HCT116 (cell line): ENCODE data around the gene CEACAM1. TPM values are rescaled to one million over a fixed set of nuclear protein-coding genes. Genes with fewer than 3 reads are reported as not detected.
"Not testable (repeated sequence)": the region's sequence is repeated elsewhere in the genome, so short reads cannot be mapped to it uniquely, and the experiment has no call there.

Experiments
- ATAC-seq: fragments of 200-7000 bp; cut with Tn5 transposase; 2 replicates; pipeline ENCODE4 v1.9.1; 2020; ENCODE audit warnings: mild to moderate bottlenecking, moderate library complexity
- BruUV-seq: library from RNA; stranded (reverse); fragments of 400-500 nt; replicated peaks from 2 replicates; lab custom pipeline; 2021; lab: Mats Ljungman, UMichigan
- CTCF ChIA-PET: fragments of 300-600 bp; sonication (Branson Sonifier 250); formaldehyde crosslinking; loops from one replicate; lab custom pipeline; 2021; ENCODE audit warnings: antibody characterized with exemption; lab: Charles Lee
- POLR2A ChIA-PET: fragments of 300-600, 350-600 bp; sonication (Branson Sonifier 250); formaldehyde crosslinking; loops from one replicate; lab custom pipeline; 2021; ENCODE audit warnings: antibody characterized with exemption; lab: Charles Lee
- RAD21 ChIA-PET, 2 experiments: fragments of 300-600 bp; sonication (Branson Sonifier 250); formaldehyde crosslinking; loops; one replicate each; lab custom pipeline; 2023; ENCODE audit warnings: low total read pairs in 2 of 2; ENCODE audit not compliant: uncharacterized antibody in 2 of 2, unreplicated experiment in 2 of 2, low non-redundant PET in 1 of 2; lab: Charles Lee
- DNase-seq: peaks from one replicate; pipeline ENCODE4 v3.0.0-alpha.2; 2010; ENCODE audit warnings: low read depth, low spot score
- H2AFZ ChIP-seq: fragments of 200-600 bp; shearing (Covaris generic), sonication (generic); 2 replicates; pipeline ENCODE4 v1.6.1; 2017; ENCODE audit warnings: low read depth, mixed run types, mixed read lengths, antibody characterized with exemption, low read length; ENCODE audit not compliant: poor library complexity, severe bottlenecking
- H3K27ac ChIP-seq: 2 replicates; pipeline ENCODE4 v1.5.1; 2012; ENCODE audit warnings: low read depth, low read length
- H3K27me3 ChIP-seq: fragments of 200-600 bp; sonication (generic); 2 replicates; pipeline ENCODE4 v1.6.1; 2016; ENCODE audit warnings: mixed run types, low read length, mixed read lengths; ENCODE audit not compliant: insufficient read depth
- H3K36me3 ChIP-seq, 2 experiments: fragments of 200-500 bp in 1 of 2; fragments of 200-600 bp in 1 of 2; sonication (Bioruptor generic) in 1 of 2; sonication (generic) in 1 of 2; 2 replicates each; pipeline versions ENCODE4 v1.5.1 to v1.6.1; 2014 to 2016; ENCODE audit warnings: low read length in 2 of 2, inconsistent platforms in 1 of 2, mixed read lengths in 1 of 2, mixed run types in 1 of 2; ENCODE audit not compliant: insufficient read depth in 2 of 2, control insufficient read depth in 1 of 2
- H3K4me1 ChIP-seq, 2 experiments: fragments of 200-600 bp in 1 of 2; sonication (generic) in 1 of 2; 2 replicates each; pipeline versions ENCODE4 v1.5.1 to v1.6.1; 2012 to 2017; ENCODE audit warnings: low read length in 2 of 2, inconsistent platforms in 1 of 2, mild to moderate bottlenecking in 1 of 2, mixed read lengths in 1 of 2, mixed run types in 1 of 2, moderate library complexity in 1 of 2; ENCODE audit not compliant: insufficient read depth in 2 of 2, control insufficient read depth in 1 of 2
- H3K4me2 ChIP-seq: fragments of 200-600 bp; sonication (generic); 2 replicates; pipeline ENCODE4 v1.6.1; 2017; ENCODE audit warnings: mixed run types, low read length, mixed read lengths
- H3K4me3 ChIP-seq, 2 experiments: fragments of 200-600 bp in 1 of 2; sonication (generic) in 1 of 2; replicated peaks in 1 of 2; 2 replicates each; pipeline ENCODE4 v1.5.1; 2011 to 2016; ENCODE audit warnings: low read length in 2 of 2, control low read depth in 1 of 2, low read depth in 1 of 2, mild to moderate bottlenecking in 1 of 2, mixed read lengths in 1 of 2, mixed run types in 1 of 2
- H3K79me2 ChIP-seq: fragments of 200-600 bp; sonication (generic); 2 replicates; pipeline ENCODE4 v1.6.1; 2017; ENCODE audit warnings: mild to moderate bottlenecking, mixed run types, low read length, moderate library complexity, mixed read lengths; ENCODE audit not compliant: insufficient read depth
- H3K9ac ChIP-seq: fragments of 200-600 bp; sonication (generic); 2 replicates; pipeline ENCODE4 v1.6.1; 2016; ENCODE audit warnings: low read length, mixed read lengths
- H3K9me2 ChIP-seq: fragments of 200-600 bp; sonication (generic), shearing (Covaris generic); 2 replicates; pipeline ENCODE4 v1.6.1; 2017; ENCODE audit warnings: mixed run types, mild to moderate bottlenecking, moderate library complexity; ENCODE audit not compliant: insufficient read depth
- H3K9me3 ChIP-seq, 2 experiments: fragments of 200-500 bp in 1 of 2; fragments of 200-600 bp in 1 of 2; sonication (Bioruptor generic) in 1 of 2; sonication (generic) in 1 of 2; 2 replicates each; pipeline ENCODE4 v1.6.1; 2014 to 2017; ENCODE audit warnings: low read length in 2 of 2, mixed read lengths in 2 of 2, inconsistent platforms in 1 of 2, low read depth in 1 of 2, mild to moderate bottlenecking in 1 of 2, mixed run types in 1 of 2, moderate library complexity in 1 of 2; ENCODE audit not compliant: control insufficient read depth in 1 of 2, insufficient read depth in 1 of 2
- H4K20me1 ChIP-seq: fragments of 200-600 bp; sonication (generic), shearing (Covaris generic); 2 replicates; pipeline ENCODE4 v1.6.1; 2017; ENCODE audit warnings: mixed run types, mild to moderate bottlenecking, moderate library complexity; ENCODE audit not compliant: insufficient read depth
- CEBPB ChIP-seq: IDR thresholded peaks from 2 replicates; pipeline ENCODE4 v1.6.1; 2012; ENCODE audit warnings: low read depth
- CTCF ChIP-seq, 3 experiments: fragments of 200-600 bp in 1 of 3; sonication (generic) in 1 of 3; IDR thresholded peaks in 2 of 3; conservative IDR thresholded peaks in 1 of 3; 2 replicates each; pipeline ENCODE4 v1.5.1; 2012 to 2017; ENCODE audit warnings: low read depth in 2 of 3, low read length in 2 of 3, antibody characterized with exemption in 1 of 3, borderline replicate concordance in 1 of 3, control low read depth in 1 of 3, mild to moderate bottlenecking in 1 of 3, mixed read lengths in 1 of 3, mixed run types in 1 of 3, moderate library complexity in 1 of 3; ENCODE audit not compliant: insufficient read depth in 1 of 3
- EGR1 ChIP-seq: IDR thresholded peaks from 2 replicates; pipeline ENCODE4 v1.6.1; 2012; ENCODE audit warnings: low read depth
- ELF1 ChIP-seq: IDR thresholded peaks from 2 replicates; pipeline ENCODE4 v1.6.1; 2012; ENCODE audit warnings: low read depth, borderline replicate concordance
- EZH2 ChIP-seq: fragments of 200-600 bp; sonication (generic); IDR thresholded peaks from 2 replicates; pipeline ENCODE4 v1.6.1; 2017; ENCODE audit warnings: antibody characterized with exemption, mixed run types
- EZH2phosphoT487 ChIP-seq: fragments of 200-600 bp; IDR thresholded peaks from 2 replicates; pipeline ENCODE4 v1.6.1; 2018; ENCODE audit warnings: antibody characterized with exemption, borderline replicate concordance
- FOSL1 ChIP-seq: IDR thresholded peaks from 2 replicates; pipeline ENCODE4 v1.6.1; 2012; ENCODE audit warnings: low read depth
- JUND ChIP-seq: IDR thresholded peaks from 2 replicates; pipeline ENCODE4 v1.6.1; 2012
- POLR2AphosphoS5 ChIP-seq: IDR thresholded peaks from 2 replicates; pipeline ENCODE4 v1.6.1; 2011; ENCODE audit warnings: mild to moderate bottlenecking, low read depth, low read length, moderate library complexity
- SIN3A ChIP-seq: IDR thresholded peaks from 2 replicates; pipeline ENCODE4 v1.6.1; 2012; ENCODE audit warnings: low read depth
- SP1 ChIP-seq: IDR thresholded peaks from 2 replicates; pipeline ENCODE4 v1.6.1; 2012; ENCODE audit warnings: low read depth
- TCF7L2 ChIP-seq: IDR thresholded peaks from 2 replicates; pipeline ENCODE4 v1.7.0; 2011; ENCODE audit warnings: borderline replicate concordance, inconsistent platforms; ENCODE audit not compliant: insufficient read depth, insufficient read length; ENCODE audit errors: extremely low read depth
- YY1 ChIP-seq: IDR thresholded peaks from 2 replicates; pipeline ENCODE4 v1.6.1; 2011; ENCODE audit warnings: low read length, low read depth, moderate library complexity, mild to moderate bottlenecking; ENCODE audit not compliant: insufficient replicate concordance; ENCODE audit errors: extremely low read depth
- ZFX ChIP-seq: fragments of 450-650 bp; IDR thresholded peaks from 2 replicates; pipeline ENCODE4 v1.6.1; 2017
- ZNF274 ChIP-seq: fragments of 200-500 bp; sonication (Bioruptor generic); IDR thresholded peaks from 2 replicates; pipeline ENCODE4 v1.6.1; 2014; ENCODE audit warnings: mild to moderate bottlenecking, low read depth, low read length, inconsistent platforms
- intact Hi-C: fragments of 100-400 bp; cut with micrococcal nuclease; formaldehyde crosslinking; loops from 2 replicates; pipeline ENCODE4 v1.10.0; 2022
- total RNA-seq: library from RNA; stranded (reverse); gene quantifications from one replicate; pipeline ENCODE4 v1.2.1, GENCODE V29; 2021; ENCODE audit not compliant: unreplicated experiment
- TF ChIP-seq, protein P1 (sequence below): IDR thresholded peaks from 2 replicates; pipeline ENCODE4 v1.6.1; 2011; ENCODE audit warnings: mild to moderate bottlenecking, low read length, moderate library complexity; ENCODE audit not compliant: insufficient replicate concordance; ENCODE audit errors: extremely low read depth
- TF ChIP-seq, protein P2 (sequence below): IDR thresholded peaks from 2 replicates; pipeline ENCODE4 v1.6.1; 2012

CEACAM1 gene
- total RNA-seq, 1 experiment from 2014 or later = 1.2 TPM

GRCh38 chr19:42487032-42487797 is 41.1 kb downstream of the CEACAM1 start:
- Histone ChIP-seq H2AFZ (no peak overlapping the region), H3K79me2 (no peaks in the 10 kb centered on the region), H3K4me2 (no peak overlapping the region), H4K20me1 (no peaks in the 10 kb centered on the region), H3K36me3 (no peaks in the 10 kb centered on the region), H3K9me2 (no peaks in the 10 kb centered on the region), H3K27ac (no peak overlapping the region), H3K4me3 (no peak overlapping the region), H3K9me3 (no peaks in the 10 kb centered on the region), H3K27me3 (no peaks in the 10 kb centered on the region), H3K4me1 (peaks cover 3 to 10% of the 10 kb centered on the region in 2 experiments; a peak in 2 of 4 replicates), H3K9ac (no peak overlapping the region)
- TF ChIP-seq POLR2AphosphoS5 (no peak), CEBPB (no peak), CTCF (IDR thresholded peaks at IDR 0.05 in 2 of 3, conservative IDR thresholded peaks at IDR 0.05 in 1 of 3; ENCODE audit: borderline replicate concordance in 1 of 3, insufficient read depth in 1 of 3, low read depth in 2 of 3, low read length in 2 of 3) (no peak), ELF1 (no peak), FOSL1 (no peak), EZH2phosphoT487 (no peak), EGR1 (no peak), TCF7L2 (no peak), JUND (no peak), YY1 (no peak), SIN3A (no peak), ZNF274 (no peak), ZFX (no peak), SP1 (no peak), EZH2 (no peak)
- TF ChIP-seq, protein P1, sequence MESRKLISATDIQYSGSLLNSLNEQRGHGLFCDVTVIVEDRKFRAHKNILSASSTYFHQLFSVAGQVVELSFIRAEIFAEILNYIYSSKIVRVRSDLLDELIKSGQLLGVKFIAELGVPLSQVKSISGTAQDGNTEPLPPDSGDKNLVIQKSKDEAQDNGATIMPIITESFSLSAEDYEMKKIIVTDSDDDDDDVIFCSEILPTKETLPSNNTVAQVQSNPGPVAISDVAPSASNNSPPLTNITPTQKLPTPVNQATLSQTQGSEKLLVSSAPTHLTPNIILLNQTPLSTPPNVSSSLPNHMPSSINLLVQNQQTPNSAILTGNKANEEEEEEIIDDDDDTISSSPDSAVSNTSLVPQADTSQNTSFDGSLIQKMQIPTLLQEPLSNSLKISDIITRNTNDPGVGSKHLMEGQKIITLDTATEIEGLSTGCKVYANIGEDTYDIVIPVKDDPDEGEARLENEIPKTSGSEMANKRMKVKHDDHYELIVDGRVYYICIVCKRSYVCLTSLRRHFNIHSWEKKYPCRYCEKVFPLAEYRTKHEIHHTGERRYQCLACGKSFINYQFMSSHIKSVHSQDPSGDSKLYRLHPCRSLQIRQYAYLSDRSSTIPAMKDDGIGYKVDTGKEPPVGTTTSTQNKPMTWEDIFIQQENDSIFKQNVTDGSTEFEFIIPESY = no peak
- TF ChIP-seq, protein P2, sequence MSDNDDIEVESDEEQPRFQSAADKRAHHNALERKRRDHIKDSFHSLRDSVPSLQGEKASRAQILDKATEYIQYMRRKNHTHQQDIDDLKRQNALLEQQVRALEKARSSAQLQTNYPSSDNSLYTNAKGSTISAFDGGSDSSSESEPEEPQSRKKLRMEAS = no peak
- POLR2A ChIA-PET = no interaction called here
- ATAC-seq = no peak
- no TSS peak for BruUV-seq
- intact Hi-C loops = loop anchor here (2.0 kb wide), 1 partner anchor 42 kb away; the partner anchor contains the start of gene CEACAM1
- RAD21 ChIA-PET = no interaction called here
- CTCF ChIA-PET = no interaction called here
- DNase-seq = no peak

DNA sequence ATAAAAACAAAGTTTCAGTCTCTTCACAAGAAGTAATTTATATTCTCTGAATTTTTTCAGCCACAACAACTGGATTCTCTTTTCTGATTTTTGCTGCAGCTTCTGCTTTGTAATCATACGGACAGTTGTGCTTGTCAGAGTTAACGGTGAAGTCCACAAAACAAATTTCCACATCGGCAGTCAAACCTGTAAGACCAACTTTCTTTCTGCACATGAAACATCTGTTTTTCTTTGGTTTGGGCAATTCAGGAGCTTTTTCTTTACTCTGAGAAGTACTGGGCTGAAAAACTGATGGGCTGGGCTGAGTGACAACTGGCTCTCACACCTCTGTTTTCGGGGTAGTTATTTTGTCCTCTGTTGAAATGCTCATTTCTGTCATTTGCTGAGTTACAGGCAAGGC is 43.2 kb downstream of the CEACAM1 start:
- intact Hi-C loops, ATAC-seq, H4K20me1 ChIP-seq, H2AFZ ChIP-seq, H3K4me1 ChIP-seq, H3K36me3 ChIP-seq, H3K79me2 ChIP-seq, H3K9ac ChIP-seq, CTCF ChIA-PET, H3K9me2 ChIP-seq, H3K27ac ChIP-seq, H3K4me2 ChIP-seq, POLR2A ChIA-PET, DNase-seq, H3K27me3 ChIP-seq, RAD21 ChIA-PET, H3K9me3 ChIP-seq, BruUV-seq, H3K4me3 ChIP-seq: not testable (repeated sequence)
